Embryonic facial prominence (tissue), 1 donor: Measurements from ENCODE around the gene TXNDC5.

Source experiments
- DNase-seq: peaks from one replicate; pipeline ENCODE4 v3.0.0-alpha.2; 2016; ENCODE audit errors: extremely low spot score

Gene TXNDC5

DNA sequence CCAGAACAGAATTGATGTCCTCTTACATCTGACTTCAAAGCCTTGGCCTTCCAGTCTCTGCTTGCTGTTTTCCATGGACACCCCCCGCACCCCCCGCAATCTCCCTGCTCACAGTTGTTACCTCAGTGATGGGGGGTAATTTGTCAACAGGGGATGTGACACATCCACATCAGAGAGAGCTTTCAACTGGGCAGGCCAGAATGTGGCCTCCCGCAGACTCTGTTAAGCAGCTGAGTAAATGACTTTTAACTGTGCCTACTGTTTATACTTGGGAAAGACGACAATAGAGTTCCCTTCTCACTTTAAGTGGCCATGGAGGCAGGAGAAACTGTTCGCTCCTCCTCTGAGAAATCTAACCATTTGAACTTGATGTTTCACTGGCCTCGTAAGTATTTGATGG is 51.0 kb downstream of the TXNDC5 start:
- no peak for DNase-seq

GRCh38 chr6:7851780-7852179 is 58.8 kb downstream of the TXNDC5 start:
- DNase-seq: no peak

GRCh38 chr6:7848229-7848628 is 62.4 kb downstream of the TXNDC5 start:
- DNase-seq: no peak

DNA sequence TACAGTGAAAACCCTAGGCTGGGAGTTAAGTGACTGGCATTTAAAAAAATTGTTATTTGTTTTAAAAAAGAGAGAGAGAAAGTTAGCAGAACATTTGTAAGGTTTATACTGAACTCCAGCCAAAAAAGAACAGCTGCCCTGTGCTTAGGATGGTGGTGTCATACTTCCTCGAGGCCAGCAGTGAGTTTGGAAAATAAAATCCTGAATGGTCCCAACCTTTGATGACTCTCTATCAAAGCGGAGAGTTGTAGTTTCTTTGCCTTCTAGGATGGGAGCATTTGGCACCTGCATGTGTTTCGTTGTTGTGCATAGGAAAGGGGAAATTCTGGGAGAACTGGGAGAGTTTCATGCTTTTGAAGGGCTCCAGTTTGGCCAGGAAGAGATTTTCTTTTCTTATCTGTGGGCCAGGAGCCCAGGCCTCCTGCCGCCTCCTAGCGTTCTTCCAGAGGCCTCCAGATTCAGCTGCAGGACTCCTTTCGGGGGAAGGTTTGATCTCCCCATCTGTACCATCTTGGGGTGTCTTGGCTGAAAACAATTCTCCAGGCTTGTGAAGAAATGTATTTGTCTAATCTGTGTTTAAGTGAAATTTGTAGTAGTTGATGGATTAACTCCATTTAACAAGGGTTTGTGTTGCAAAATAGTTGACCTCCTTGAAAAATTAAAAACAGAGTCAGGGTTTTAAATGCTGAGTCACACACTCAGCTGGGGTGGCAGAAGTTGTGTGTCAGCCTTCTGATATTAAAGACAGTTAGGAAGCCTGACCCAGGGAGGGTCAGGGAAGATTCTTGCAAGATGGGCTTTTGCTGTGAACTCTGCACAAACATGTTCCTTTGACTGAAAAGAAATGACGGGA is 63.4 kb downstream of the TXNDC5 start:
- DNase-seq: no peak

DNA sequence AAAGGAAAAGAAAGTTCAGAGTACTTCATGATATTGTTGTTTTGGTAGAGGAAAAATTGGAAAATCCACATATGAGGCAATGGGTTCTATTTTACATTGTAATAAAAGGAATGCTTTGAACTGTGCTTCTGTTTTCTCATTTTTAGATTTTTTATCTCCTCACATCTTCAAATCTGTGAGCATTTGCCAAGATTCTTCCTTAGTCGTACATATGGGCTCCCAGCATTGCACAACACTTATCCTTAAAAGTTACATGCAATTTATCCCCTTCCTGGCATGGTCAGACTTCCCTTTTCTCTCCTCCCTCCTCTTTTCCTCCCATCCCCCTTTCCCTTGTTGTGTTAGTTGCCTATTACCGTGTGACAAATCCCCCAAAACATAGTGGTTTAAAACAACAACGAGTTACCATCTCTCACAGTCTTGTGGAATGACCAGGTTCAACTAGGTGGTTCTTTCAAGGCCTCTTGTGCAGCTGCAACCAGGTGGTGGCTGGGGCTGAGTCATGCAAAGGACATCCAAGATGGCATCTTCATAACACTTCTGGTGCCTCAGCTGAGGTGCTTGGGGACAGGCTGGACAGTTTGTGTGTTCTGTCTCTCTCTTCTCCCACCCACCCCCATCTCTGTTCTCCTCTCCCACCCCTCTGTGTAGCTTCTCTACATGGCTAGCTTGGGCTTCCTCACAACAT is 68.7 kb downstream of the TXNDC5 start:
- DNase-seq: no peak

GRCh38 chr6:7836371-7837026 is 74.1 kb downstream of the TXNDC5 start:
- DNase-seq: no peak

- DNase-seq: no peak
Measured at GRCh38 chr6:7833751-7834070, 76.9 kb downstream of the TXNDC5 start.

DNA sequence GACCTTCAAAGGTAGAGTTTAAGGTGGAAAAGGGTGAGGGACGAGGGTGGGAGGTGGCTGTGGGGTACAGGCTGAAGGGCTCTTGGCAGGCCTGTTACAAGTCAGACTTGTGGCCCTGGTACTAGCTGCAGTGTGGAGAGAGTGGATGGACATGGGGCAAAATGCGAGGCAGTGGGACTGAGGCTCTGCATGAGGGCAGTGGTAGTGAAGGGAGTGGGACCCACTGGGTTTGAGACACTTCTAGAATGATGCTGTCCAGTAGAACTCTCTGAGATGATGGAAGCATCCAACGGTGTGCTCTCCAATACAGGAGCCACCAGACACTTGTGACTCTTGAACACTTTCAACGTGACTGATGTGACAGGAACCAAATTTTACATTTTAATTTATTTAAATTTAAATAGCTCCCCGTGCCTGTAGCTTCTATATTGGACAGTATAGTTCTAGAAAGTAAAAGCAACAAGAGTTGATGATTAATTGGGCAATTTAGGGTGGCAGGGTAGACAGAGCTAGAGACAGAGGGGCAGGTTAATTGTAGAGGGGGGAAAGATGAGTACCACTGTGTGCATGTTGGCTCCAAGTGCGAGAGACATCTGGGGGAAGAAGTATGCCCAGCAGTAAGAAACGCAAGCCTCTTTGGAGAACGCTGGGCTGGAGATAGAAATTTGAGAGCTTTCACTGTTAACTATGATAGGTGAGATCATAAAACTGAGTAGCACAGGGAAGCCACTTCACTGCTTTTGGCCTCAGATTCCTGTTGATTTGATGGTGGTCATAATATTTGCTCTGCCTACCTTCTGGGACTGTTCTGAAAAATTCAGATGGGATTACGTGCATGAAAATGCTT is 77.5 kb downstream of the TXNDC5 start:
- DNase-seq: no peak
